Mesangial cell (primary cell): Measurements from ENCODE around the gene RPP38. TPM values are rescaled to one million over a fixed set of nuclear protein-coding genes. Genes with fewer than 3 reads are reported as not detected.

Source experiments
- total RNA-seq: library from RNA; depleted of rRNA; stranded (reverse); fragments of >200 nt; gene quantifications from 2 replicates; pipeline ENCODE4 v1.2.3, GENCODE V29; 2015

RPP38 gene, protein sequence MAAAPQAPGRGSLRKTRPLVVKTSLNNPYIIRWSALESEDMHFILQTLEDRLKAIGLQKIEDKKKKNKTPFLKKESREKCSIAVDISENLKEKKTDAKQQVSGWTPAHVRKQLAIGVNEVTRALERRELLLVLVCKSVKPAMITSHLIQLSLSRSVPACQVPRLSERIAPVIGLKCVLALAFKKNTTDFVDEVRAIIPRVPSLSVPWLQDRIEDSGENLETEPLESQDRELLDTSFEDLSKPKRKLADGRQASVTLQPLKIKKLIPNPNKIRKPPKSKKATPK
- total RNA-seq, result 13.0 and 14.3 TPM in 2 replicates

DNA sequence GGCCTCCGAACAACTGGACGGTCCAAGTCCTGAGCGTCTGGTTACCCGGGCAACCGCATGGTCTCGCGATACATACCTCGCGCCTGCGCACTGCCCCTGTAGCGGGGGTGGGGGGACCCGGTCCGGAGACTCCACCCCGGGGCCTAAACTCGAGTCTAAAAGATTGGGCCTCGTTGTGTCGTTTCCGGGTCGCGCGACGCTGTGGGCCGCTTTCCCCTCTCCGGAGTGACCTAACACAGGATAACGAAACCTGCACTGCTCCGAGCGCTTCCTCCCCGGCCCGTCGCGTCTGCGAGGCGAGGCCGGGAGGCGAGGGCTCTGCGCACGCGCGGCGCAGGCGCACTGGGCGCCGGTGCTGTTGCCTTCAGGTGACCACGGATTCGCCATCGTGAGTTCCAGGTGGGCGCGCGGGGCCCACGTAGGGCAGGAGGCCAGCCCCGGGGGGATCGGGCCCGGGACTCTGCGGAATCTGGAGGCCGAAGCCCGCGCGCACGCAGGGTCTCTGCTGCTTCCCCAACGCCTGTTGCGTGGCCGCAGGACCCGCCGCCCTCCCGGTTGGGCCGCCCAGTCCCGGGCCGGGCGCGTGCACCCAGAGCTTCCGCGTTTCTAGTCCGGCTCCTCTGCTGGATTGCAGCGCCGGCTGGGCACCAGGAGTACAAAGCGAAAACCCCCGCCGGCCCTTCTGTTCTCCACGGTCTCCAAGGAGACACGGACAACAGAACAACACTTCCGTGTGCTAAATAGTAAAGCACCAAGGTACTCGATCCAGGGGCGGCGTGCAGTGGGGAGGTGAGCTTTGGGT, at the start of gene RPP38:
RPP38 (plus strand) TSS at position 345 of the 802 bp plus-strand sequence. CDS start 5,960 bp downstream, outside the sequence.

DNA sequence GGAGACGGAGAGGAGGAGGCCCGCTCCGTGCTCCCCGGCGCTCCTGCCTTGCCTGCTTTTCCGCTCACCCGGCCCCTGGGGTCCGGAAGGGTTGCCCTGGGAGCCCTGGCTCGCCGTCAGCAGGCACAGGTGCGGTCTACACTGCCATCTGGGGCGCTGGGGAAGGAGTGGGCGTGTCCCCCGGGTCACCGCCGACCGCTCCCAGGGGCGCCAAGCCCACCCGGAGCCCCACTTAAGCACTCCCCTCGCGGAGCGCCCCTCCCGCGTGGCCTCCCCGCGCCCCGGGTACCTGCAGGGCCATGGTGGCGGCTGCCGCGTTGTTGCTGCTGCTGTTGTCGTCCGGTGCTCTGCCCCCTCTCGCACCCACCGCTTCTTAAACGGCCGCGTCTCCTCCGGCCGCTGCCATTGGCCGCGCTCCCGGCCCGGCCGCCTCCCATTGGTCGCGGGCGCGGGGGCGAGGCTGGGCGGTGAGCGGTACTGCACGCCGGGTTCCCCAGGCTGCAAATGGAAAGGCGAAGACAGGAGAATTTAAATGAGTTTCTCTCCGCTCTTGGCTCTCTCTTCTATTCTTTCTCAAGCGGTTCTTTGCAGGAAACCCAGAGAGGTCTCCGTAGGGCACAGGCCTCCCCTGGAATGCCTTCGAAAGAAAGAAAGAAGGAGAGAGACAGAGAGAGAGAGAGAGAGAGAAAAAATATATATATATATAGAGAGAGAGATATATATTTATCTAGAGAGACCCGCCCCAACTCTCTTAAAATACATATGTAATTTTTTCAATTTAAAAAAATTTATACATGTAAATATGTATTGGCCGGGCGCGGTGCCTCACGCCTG, 8.5 kb upstream of the RPP38 start, which contains the start of gene ACBD7:
ACBD7 (minus strand) TSS at position 349 of the 834 bp plus-strand sequence; CDS start at position 301, 48 bp downstream.

Other genes starting within 250 kb of the RPP38 start
- gene SUV39H2, start 218.5 kb upstream of the RPP38 start, total RNA-seq, result 4.8 and 13.5 TPM in 2 replicates
- gene DCLRE1C, start 143.3 kb upstream of the RPP38 start, total RNA-seq, result 5.1 and 5.8 TPM in 2 replicates
- gene MEIG1, start 138.0 kb upstream of the RPP38 start, total RNA-seq, result not detected in 2 replicates
- 0.89 and 3.1 TPM in 2 replicates for gene OLAH, start 53.4 kb upstream of the RPP38 start, total RNA-seq
- gene ACBD7, start 8.6 kb upstream of the RPP38 start, total RNA-seq, result 1.8 and 2.3 TPM in 2 replicates
- 21.7 and 24.6 TPM in 2 replicates for gene NMT2, start 71.3 kb downstream of the RPP38 start, total RNA-seq